Endodermal cell (in vitro differentiated cells): ENCODE data around the gene GALNT9. TPM values are rescaled to one million over a fixed set of nuclear protein-coding genes. Genes with fewer than 3 reads are reported as not detected.
A peak's percentile ranks its signal among the peaks of the same experiment; 100 is the strongest.

Experiments
- DNase-seq: peaks from one replicate; pipeline ENCODE4 v3.0.0-alpha.2; 2017
- H3K27ac ChIP-seq: 2 replicates; pipeline ENCODE4 v1.5.1; 2013; ENCODE audit warnings: mild to moderate bottlenecking, low read depth, low read length, moderate library complexity
- H3K27me3 ChIP-seq: 2 replicates; pipeline ENCODE4 v1.6.1; 2013; ENCODE audit warnings: mild to moderate bottlenecking, low read length, moderate library complexity; ENCODE audit not compliant: insufficient read depth, control insufficient read depth, poor library complexity, severe bottlenecking
- H3K36me3 ChIP-seq: 2 replicates; pipeline ENCODE4 v1.7.0; 2013; ENCODE audit warnings: mild to moderate bottlenecking, low read length, moderate library complexity; ENCODE audit not compliant: control insufficient read depth, insufficient read depth
- H3K4me1 ChIP-seq: one replicate; pipeline ENCODE4 v1.7.0; 2013; ENCODE audit warnings: low read length; ENCODE audit not compliant: control insufficient read depth, insufficient read depth
- H3K4me3 ChIP-seq: 2 replicates; pipeline ENCODE4 v1.5.1; 2013; ENCODE audit warnings: mild to moderate bottlenecking, low read length, moderate library complexity
- H3K9ac ChIP-seq: 2 replicates; pipeline ENCODE4 v1.6.1; 2013; ENCODE audit warnings: mild to moderate bottlenecking, low read length, moderate library complexity; ENCODE audit not compliant: poor library complexity, severe bottlenecking; ENCODE audit errors: extremely low read depth
- H3K9me3 ChIP-seq: 2 replicates; pipeline ENCODE4 v1.6.1; 2013; ENCODE audit warnings: mild to moderate bottlenecking, low read length, moderate library complexity; ENCODE audit not compliant: control insufficient read depth
- H3K27ac Mint-ChIP-seq: 2 replicates; pipeline ENCODE4 v1.8.0; 2020; ENCODE audit warnings: mixed read lengths
- H3K27me3 Mint-ChIP-seq: 2 replicates; pipeline ENCODE4 v1.8.0; 2021; ENCODE audit warnings: mild to moderate bottlenecking, mixed read lengths; ENCODE audit not compliant: insufficient read depth
- H3K36me3 Mint-ChIP-seq: 2 replicates; pipeline ENCODE4 v1.8.0; 2020; ENCODE audit warnings: low read depth, mixed read lengths
- H3K4me1 Mint-ChIP-seq: 2 replicates; pipeline ENCODE4 v1.8.0; 2020; ENCODE audit warnings: mixed read lengths
- H3K4me3 Mint-ChIP-seq: 2 replicates; pipeline ENCODE4 v1.8.0; 2020; ENCODE audit warnings: mild to moderate bottlenecking, moderate library complexity, mixed read lengths
- H3K9me3 Mint-ChIP-seq: 2 replicates; pipeline ENCODE4 v1.8.0; 2020; ENCODE audit warnings: mild to moderate bottlenecking, mixed read lengths
- WGBS, 2 experiments: methylation state at CpG; one replicate each; pipeline versions ENCODE4 v1.1.5 to v1.1.7; 2013; ENCODE audit warnings: missing lambda C conversion rate in 2 of 2, mixed read lengths in 1 of 2; ENCODE audit not compliant: insufficient coverage in 1 of 2, insufficient read length in 1 of 2; 5-methylcytosine and 5-hydroxymethylcytosine counted together
- total RNA-seq, 2 donors: library from RNA; stranded (reverse); fragmentation: NEBNext Ultra II Directional in 1 of 2; extraction: Animal tissue kit (Norgen Biotek cat#: 25700) in 1 of 2; gene quantifications; 2 replicates in 1 of 2; 3 replicates in 1 of 2; pipeline ENCODE4 v1.2.1, GENCODE V29; 2021
- TF ChIP-seq, protein P1 (sequence below): fragments of 200-600 bp; sonication (generic); conservative IDR thresholded peaks from 2 replicates; pipeline ENCODE4 v1.5.0; 2021; ENCODE audit warnings: antibody characterized with exemption, mild to moderate bottlenecking

GALNT9 gene
- total RNA-seq, 2 donors from 2014 or later, result 0.13 TPM; not detected in 1

DNA sequence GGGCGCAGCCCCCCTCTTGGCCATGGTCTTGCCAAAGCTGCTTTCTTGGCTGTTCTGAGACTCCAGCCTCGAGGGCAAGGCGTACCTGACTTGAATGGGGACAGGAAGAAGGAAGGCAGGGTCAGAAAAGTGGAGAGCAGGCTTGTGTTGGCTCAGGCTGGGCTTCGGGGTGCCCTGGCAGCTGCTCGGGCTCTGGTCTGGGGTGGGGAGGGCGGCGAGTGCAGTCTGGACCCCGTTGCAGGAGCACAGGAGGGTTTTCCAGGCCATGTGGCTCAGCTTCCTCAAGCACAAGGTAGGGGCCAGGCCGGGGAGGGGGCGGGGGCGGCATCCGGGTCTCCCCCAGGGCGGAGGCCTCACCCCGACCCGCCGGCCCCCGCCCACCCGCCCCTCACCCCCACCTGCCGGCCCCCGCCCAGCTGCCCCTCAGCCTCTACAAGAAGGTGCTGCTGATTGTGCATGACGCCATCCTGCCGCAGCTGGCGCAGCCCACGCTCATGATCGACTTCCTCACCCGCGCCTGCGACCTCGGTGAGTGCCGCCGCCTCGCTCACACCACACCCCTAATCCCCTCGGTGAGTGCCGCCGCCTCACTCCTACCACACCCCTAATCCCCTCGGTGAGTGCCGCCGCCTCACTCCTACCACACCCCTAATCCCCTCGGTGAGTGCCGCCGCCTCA, 180.9 kb downstream of the GALNT9 start:
- H3K4me1 Mint-ChIP-seq, result peaks cover 6% of the 10 kb centered on the region
- H3K4me1 ChIP-seq, result peaks cover 2% of the 10 kb centered on the region
- TF ChIP-seq, protein P1, sequence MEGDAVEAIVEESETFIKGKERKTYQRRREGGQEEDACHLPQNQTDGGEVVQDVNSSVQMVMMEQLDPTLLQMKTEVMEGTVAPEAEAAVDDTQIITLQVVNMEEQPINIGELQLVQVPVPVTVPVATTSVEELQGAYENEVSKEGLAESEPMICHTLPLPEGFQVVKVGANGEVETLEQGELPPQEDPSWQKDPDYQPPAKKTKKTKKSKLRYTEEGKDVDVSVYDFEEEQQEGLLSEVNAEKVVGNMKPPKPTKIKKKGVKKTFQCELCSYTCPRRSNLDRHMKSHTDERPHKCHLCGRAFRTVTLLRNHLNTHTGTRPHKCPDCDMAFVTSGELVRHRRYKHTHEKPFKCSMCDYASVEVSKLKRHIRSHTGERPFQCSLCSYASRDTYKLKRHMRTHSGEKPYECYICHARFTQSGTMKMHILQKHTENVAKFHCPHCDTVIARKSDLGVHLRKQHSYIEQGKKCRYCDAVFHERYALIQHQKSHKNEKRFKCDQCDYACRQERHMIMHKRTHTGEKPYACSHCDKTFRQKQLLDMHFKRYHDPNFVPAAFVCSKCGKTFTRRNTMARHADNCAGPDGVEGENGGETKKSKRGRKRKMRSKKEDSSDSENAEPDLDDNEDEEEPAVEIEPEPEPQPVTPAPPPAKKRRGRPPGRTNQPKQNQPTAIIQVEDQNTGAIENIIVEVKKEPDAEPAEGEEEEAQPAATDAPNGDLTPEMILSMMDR, result no peak
- H3K9me3 Mint-ChIP-seq, result peaks cover 2% of the 10 kb centered on the region
- H3K27me3 Mint-ChIP-seq, result no peaks in the 10 kb centered on the region
- peaks cover 12% of the 10 kb centered on the region for H3K36me3 ChIP-seq
- no peak overlapping the region for H3K27ac ChIP-seq
- H3K27ac Mint-ChIP-seq, result no peak overlapping the region
- no peak overlapping the region for H3K4me3 Mint-ChIP-seq
- no peak overlapping the region for H3K9ac ChIP-seq
- no peaks in the 10 kb centered on the region for H3K9me3 ChIP-seq
- H3K27me3 ChIP-seq, result no peaks in the 10 kb centered on the region
- no peak for DNase-seq
- H3K36me3 Mint-ChIP-seq, result peaks cover 24% of the 10 kb centered on the region
- 90 to 96% methylated on average over 4 to 26 of the region's 41 CpGs for WGBS, 2 experiments
- H3K4me3 ChIP-seq, result no peak overlapping the region

DNA sequence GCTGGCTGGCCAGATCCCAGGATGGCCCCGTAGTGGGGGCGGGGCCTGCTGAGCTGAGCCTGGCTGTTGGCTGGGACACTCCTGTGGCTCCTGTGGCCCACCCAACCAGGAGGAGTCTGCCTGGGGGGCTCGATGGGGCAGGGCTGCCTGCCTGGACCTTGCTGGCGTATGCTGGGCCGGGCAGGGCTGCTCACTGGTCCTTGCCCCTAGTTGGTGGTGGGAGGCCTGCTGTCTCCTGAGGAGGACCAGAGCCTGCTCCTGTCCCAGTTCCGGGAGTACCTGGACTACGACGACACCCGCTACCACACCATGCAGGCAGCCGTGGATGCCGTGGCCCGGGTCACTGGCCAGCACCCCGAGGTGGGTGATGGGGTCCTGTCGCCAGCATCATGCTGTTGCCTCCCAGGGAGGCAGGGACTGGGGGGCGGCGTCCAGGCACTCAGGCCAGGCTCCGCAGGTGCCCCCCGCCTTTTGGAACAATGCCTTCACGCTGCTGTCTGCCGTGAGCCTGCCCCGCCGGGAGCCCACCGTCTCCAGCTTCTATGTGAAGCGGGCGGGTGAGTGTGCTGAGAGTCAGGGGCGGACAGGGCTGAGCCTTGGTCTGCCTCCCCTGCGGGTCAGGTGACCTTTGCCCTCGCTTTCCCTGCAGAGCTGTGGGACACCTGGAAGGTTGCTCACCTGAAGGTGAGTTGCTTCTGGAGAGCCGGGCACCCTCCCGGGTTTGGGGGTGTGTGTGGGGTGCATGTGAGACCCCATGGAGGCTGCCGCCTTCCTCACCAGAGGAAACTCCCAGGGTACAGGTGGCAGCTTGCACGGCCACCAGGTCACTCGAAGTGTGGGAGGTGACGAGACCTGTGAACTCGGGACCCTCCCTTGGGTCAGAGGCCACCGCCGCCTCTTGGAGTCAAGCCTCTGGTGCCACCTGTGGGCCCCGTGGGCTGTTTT, 181.7 kb downstream of the GALNT9 start:
- peaks cover 2% of the 10 kb centered on the region for H3K27me3 Mint-ChIP-seq
- peaks cover 28% of the 10 kb centered on the region for H3K36me3 Mint-ChIP-seq
- Histone ChIP-seq H3K9ac (no peak overlapping the region), H3K4me3 (no peak overlapping the region), H3K27me3 (no peaks in the 10 kb centered on the region), H3K4me1 (peaks cover 2% of the 10 kb centered on the region), H3K27ac (no peak overlapping the region), H3K36me3 (peaks cover 12% of the 10 kb centered on the region), H3K9me3 (no peaks in the 10 kb centered on the region)
- DNase-seq, result no peak
- H3K4me1 Mint-ChIP-seq, result peaks cover 9% of the 10 kb centered on the region
- TF ChIP-seq, protein P1, result no peak
- H3K9me3 Mint-ChIP-seq, result peaks cover 2% of the 10 kb centered on the region
- H3K27ac Mint-ChIP-seq, result no peak overlapping the region
- 94 to 97% methylated on average over 6 to 38 of the region's 38 CpGs for WGBS, 2 experiments
- H3K4me3 Mint-ChIP-seq, result no peak overlapping the region

DNA sequence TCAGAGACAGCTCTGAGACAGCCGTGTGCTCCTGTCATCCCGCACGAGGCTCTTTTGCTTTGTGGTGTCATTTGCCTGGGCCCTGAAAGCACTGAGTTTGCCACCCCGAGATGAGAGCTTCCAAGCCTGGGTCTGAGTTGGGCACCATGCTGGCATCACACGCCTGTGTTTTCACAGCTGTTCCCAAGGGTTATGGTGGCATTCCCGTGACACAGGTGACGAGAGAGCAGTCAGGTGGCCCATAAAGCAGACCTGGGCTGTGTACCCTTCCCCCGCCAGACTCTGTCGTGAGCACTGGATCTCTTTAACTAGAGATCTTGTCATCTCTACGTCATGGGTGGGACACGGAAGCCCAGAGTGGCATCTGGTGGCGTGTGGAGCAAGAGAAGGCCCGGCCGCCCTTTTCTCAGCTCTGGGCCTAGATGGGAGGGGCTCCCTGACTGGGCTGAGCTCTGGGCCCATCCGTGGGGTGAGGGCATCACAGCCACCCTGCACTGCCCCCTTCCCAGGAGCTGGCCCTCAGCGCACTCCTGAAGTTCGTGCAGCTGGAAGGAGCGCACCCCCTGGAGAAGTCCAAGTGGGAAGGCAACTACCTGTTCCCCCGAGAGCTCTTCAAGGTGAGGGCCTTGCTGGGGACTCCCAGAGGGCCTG, 182.5 kb downstream of the GALNT9 start:
- peaks cover 2% of the 10 kb centered on the region for H3K4me1 ChIP-seq
- Mint-ChIP-seq H3K4me1 (peaks cover 9% of the 10 kb centered on the region), H3K36me3 (peaks cover 28% of the 10 kb centered on the region), H3K9me3 (peaks cover 2% of the 10 kb centered on the region), H3K4me3 (peak overlapping the region; percentile 78), H3K27me3 (peaks cover 2% of the 10 kb centered on the region), H3K27ac (no peak overlapping the region)
- TF ChIP-seq, protein P1, result no peak
- 92% methylated on average over 18 to 19 of the region's 19 CpGs for WGBS, 2 experiments
- peaks cover 17% of the 10 kb centered on the region for H3K36me3 ChIP-seq
- no peak for DNase-seq
- H3K9ac ChIP-seq, result no peak overlapping the region
- H3K27me3 ChIP-seq, result no peaks in the 10 kb centered on the region
- no peak overlapping the region for H3K27ac ChIP-seq
- H3K9me3 ChIP-seq, result no peaks in the 10 kb centered on the region
- H3K4me3 ChIP-seq, result no peak overlapping the region
